Rectal smooth muscle tissue (tissue), 1 donor: ENCODE results near the gene STK35.

Experiments
- H3K27ac ChIP-seq: one replicate; pipeline ENCODE4 v1.7.0; 2013; ENCODE audit warnings: low read depth, low read length, inconsistent platforms
- H3K27me3 ChIP-seq: one replicate; pipeline ENCODE4 v1.7.0; 2013; ENCODE audit warnings: low read length; ENCODE audit not compliant: control insufficient read depth, insufficient read depth
- H3K36me3 ChIP-seq: one replicate; pipeline ENCODE4 v1.7.0; 2013; ENCODE audit warnings: low read length; ENCODE audit not compliant: control insufficient read depth, insufficient read depth
- H3K4me1 ChIP-seq: one replicate; pipeline ENCODE4 v1.7.0; 2013; ENCODE audit warnings: low read length; ENCODE audit not compliant: control insufficient read depth, insufficient read depth
- H3K4me3 ChIP-seq: one replicate; pipeline ENCODE4 v1.7.0; 2013; ENCODE audit warnings: low read length
- H3K9ac ChIP-seq: one replicate; pipeline ENCODE4 v1.7.0; 2013; ENCODE audit warnings: low read length

The STK35 gene

GRCh38 chr20:2197166-2197565 is 95.5 kb downstream of the STK35 start:
- H3K27me3 ChIP-seq, result no peaks in the 10 kb centered on the region
- H3K4me3 ChIP-seq, result no peak overlapping the region
- no peak overlapping the region for H3K9ac ChIP-seq
- H3K36me3 ChIP-seq, result no peaks in the 10 kb centered on the region
- H3K4me1 ChIP-seq, result no peaks in the 10 kb centered on the region
- no peak overlapping the region for H3K27ac ChIP-seq
